PC-9 (cell line): Measurements from ENCODE around the gene SLC16A2. TPM values are rescaled to one million over a fixed set of nuclear protein-coding genes. Genes with fewer than 3 reads are reported as not detected.

Experiments used
- BruUV-seq: library from RNA; stranded (reverse); fragments of 400-500 nt; replicated peaks from 2 replicates; lab custom pipeline; 2021; lab: Mats Ljungman, UMichigan
- CTCF ChIA-PET: fragments of 300-600 bp; sonication (Branson Sonifier 250); formaldehyde crosslinking; loops from one replicate; lab custom pipeline; 2022; ENCODE audit warnings: antibody characterized with exemption; lab: Charles Lee
- POLR2A ChIA-PET: fragments of 300-600 bp; sonication (Branson Sonifier 250); formaldehyde crosslinking; loops from one replicate; lab custom pipeline; 2022; ENCODE audit warnings: antibody characterized with exemption; ENCODE audit not compliant: unreplicated experiment; lab: Charles Lee
- DNase-seq, 2 experiments: peaks; one replicate each; pipeline versions ENCODE4 v3.0.0 to v3.0.0-alpha.2; 2015 to 2022; ENCODE audit warnings: mixed read lengths in 1 of 2
- H2AFZ ChIP-seq: fragments of 200-600 bp; sonication (generic); 2 replicates; pipeline ENCODE4 v1.8.1; 2017; ENCODE audit warnings: antibody characterized with exemption
- H3F3A ChIP-seq: fragments of 200-600 bp; sonication (generic); 2 replicates; pipeline ENCODE4 v1.8.1; 2017; ENCODE audit warnings: antibody characterized with exemption, mild to moderate bottlenecking, low read depth; ENCODE audit not compliant: insufficient read depth
- H3K27ac ChIP-seq: fragments of 200-600 bp; sonication (generic); 2 replicates; pipeline ENCODE4 v1.6.1; 2016; ENCODE audit warnings: mixed run types
- H3K27me3 ChIP-seq: fragments of 200-600 bp; sonication (generic); 2 replicates; pipeline ENCODE4 v1.6.1; 2016; ENCODE audit warnings: low read depth, mixed run types; ENCODE audit not compliant: insufficient read depth
- H3K36me3 ChIP-seq: fragments of 200-600 bp; sonication (generic); 2 replicates; pipeline ENCODE4 v1.6.1; 2016; ENCODE audit warnings: low read depth, mixed run types
- H3K4me1 ChIP-seq: fragments of 200-600 bp; sonication (generic); replicated peaks from 2 replicates; pipeline ENCODE4 v1.6.1; 2016; ENCODE audit warnings: mixed run types; ENCODE audit not compliant: insufficient read depth
- H3K4me2 ChIP-seq: fragments of 200-600 bp; sonication (generic); 2 replicates; pipeline ENCODE4 v1.6.1; 2017; ENCODE audit warnings: mixed run types
- H3K4me3 ChIP-seq: fragments of 200-600 bp; sonication (generic); 2 replicates; pipeline ENCODE4 v1.6.1; 2016; ENCODE audit warnings: mixed run types
- H3K79me2 ChIP-seq: fragments of 200-600 bp; sonication (generic); 2 replicates; pipeline ENCODE4 v1.6.1; 2017; ENCODE audit warnings: low read depth, mixed run types
- H3K9me2 ChIP-seq: fragments of 200-600 bp; sonication (generic); 2 replicates; pipeline ENCODE4 v1.8.1; 2017; ENCODE audit warnings: mild to moderate bottlenecking; ENCODE audit not compliant: insufficient read depth
- H3K9me3 ChIP-seq: fragments of 200-600 bp; sonication (generic); 2 replicates; pipeline ENCODE4 v1.8.1; 2016; ENCODE audit warnings: low read depth; ENCODE audit not compliant: insufficient read depth
- H4K20me1 ChIP-seq: fragments of 200-600 bp; sonication (generic); 2 replicates; pipeline ENCODE4 v1.8.1; 2017; ENCODE audit not compliant: insufficient read depth
- EZH2 ChIP-seq: fragments of 200-600 bp; sonication (generic); IDR thresholded peaks from 2 replicates; pipeline ENCODE4 v1.8.0; 2017; ENCODE audit warnings: antibody characterized with exemption, low read depth
- intact Hi-C: fragments of 100-400 bp; cut with micrococcal nuclease; formaldehyde crosslinking; loops from one replicate; pipeline ENCODE4 v1.10.0; 2022; ENCODE audit not compliant: unreplicated experiment
- total RNA-seq: library from RNA; stranded (reverse); gene quantifications from 2 replicates; pipeline ENCODE4 v1.2.3, GENCODE V29; 2021
- TF ChIP-seq, protein P1 (sequence below): fragments of 200-600 bp; sonication (generic); conservative IDR thresholded peaks from 2 replicates; pipeline ENCODE4 v1.6.1; 2017; ENCODE audit warnings: mixed run types, antibody characterized with exemption, mild to moderate bottlenecking, moderate library complexity

Gene SLC16A2
- total RNA-seq, 1 experiment from 2014 or later = not detected

DNA sequence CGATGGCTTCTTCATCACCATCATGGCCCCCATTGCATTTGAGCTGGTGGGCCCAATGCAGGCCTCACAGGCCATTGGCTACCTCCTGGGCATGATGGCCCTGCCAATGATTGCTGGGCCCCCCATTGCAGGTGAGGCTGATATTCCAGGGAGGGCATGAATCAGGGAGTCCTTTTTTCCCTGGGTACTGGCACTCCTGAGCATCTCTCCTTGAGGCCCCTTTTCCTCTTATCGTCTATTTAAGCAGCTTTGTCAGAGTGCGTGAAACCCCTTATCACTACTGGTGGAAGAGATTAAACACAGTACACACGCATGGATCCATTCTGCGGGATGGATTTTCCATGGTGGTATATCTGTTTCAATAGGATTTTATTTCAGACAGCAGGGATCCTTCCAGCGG is 108.0 kb downstream of the SLC16A2 start:
- no peak overlapping the region for H2AFZ ChIP-seq
- POLR2A ChIA-PET = no interaction called here
- H3K27ac ChIP-seq = no peak overlapping the region
- DNase-seq = no peak
- no peak overlapping the region for H3K4me3 ChIP-seq
- CTCF ChIA-PET = no interaction called here
- BruUV-seq = no TSS peak
- H3K36me3 ChIP-seq = no peaks in the 10 kb centered on the region
- no peaks in the 10 kb centered on the region for H3F3A ChIP-seq
- no peaks in the 10 kb centered on the region for H4K20me1 ChIP-seq
- H3K4me2 ChIP-seq = no peak overlapping the region
- no peaks in the 10 kb centered on the region for H3K9me2 ChIP-seq
- TF ChIP-seq, protein P1, sequence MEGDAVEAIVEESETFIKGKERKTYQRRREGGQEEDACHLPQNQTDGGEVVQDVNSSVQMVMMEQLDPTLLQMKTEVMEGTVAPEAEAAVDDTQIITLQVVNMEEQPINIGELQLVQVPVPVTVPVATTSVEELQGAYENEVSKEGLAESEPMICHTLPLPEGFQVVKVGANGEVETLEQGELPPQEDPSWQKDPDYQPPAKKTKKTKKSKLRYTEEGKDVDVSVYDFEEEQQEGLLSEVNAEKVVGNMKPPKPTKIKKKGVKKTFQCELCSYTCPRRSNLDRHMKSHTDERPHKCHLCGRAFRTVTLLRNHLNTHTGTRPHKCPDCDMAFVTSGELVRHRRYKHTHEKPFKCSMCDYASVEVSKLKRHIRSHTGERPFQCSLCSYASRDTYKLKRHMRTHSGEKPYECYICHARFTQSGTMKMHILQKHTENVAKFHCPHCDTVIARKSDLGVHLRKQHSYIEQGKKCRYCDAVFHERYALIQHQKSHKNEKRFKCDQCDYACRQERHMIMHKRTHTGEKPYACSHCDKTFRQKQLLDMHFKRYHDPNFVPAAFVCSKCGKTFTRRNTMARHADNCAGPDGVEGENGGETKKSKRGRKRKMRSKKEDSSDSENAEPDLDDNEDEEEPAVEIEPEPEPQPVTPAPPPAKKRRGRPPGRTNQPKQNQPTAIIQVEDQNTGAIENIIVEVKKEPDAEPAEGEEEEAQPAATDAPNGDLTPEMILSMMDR = no peak
- TF ChIP-seq EZH2 = no peak
- H3K27me3 ChIP-seq = no peaks in the 10 kb centered on the region
- intact Hi-C loops = no loop called here
- H3K9me3 ChIP-seq = no peaks in the 10 kb centered on the region
- no peaks in the 10 kb centered on the region for H3K79me2 ChIP-seq
- H3K4me1 ChIP-seq = no peaks in the 10 kb centered on the region

DNA sequence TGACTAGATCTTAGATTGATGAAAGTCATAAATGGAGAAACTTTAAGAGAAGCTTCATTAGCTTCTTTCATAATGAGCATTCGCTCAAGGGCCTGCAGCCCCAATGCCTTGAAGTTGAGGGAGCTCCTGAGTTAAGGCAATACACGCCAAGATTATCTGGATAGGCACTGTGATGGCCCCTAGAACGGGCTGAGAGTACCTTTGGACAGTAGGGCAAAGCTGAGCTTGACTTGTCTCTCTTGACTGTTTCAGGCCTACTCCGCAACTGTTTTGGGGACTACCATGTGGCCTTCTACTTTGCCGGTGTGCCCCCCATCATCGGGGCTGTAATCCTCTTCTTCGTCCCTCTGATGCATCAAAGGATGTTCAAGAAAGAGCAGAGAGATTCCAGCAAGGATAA is 109.8 kb downstream of the SLC16A2 start:
- no peaks in the 10 kb centered on the region for H3K79me2 ChIP-seq
- no peak overlapping the region for H3K4me2 ChIP-seq
- intact Hi-C loops = no loop called here
- DNase-seq = no peak
- H3K4me1 ChIP-seq = no peaks in the 10 kb centered on the region
- TF ChIP-seq EZH2 = no peak
- TF ChIP-seq, protein P1 = no peak
- POLR2A ChIA-PET = no interaction called here
- H3K4me3 ChIP-seq = no peak overlapping the region
- H2AFZ ChIP-seq = no peak overlapping the region
- no peaks in the 10 kb centered on the region for H3K9me2 ChIP-seq
- no peak overlapping the region for H3K27ac ChIP-seq
- no peaks in the 10 kb centered on the region for H3K27me3 ChIP-seq
- no peaks in the 10 kb centered on the region for H3K9me3 ChIP-seq
- no TSS peak for BruUV-seq
- H3K36me3 ChIP-seq = no peaks in the 10 kb centered on the region
- CTCF ChIA-PET = no interaction called here
- H3F3A ChIP-seq = no peaks in the 10 kb centered on the region
- H4K20me1 ChIP-seq = no peaks in the 10 kb centered on the region

DNA sequence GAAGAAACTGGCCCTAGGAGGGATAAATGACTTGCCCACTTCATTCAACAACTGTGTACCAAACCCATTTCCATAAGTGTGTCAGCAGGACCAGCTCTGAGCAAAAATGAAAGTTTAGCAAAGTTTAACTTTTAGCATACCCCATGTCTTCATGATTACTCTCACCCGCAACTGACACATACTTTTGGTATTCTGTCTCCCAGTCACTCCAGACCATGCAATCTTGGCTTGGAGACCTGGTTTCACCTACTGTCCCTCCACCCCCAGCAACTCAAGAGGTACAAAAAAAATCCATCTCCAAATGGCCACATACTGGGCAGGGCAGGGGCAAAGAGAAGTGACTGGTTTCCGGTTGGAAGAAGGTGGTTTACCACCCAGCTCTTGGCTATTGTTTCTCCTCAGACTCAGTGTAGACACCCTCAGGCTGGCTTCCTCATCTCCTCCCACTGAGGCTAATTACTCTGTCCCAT is 113.3 kb downstream of the SLC16A2 start:
- Histone ChIP-seq H3F3A (no peaks in the 10 kb centered on the region), H3K9me2 (no peaks in the 10 kb centered on the region), H3K27me3 (no peaks in the 10 kb centered on the region), H2AFZ (no peak overlapping the region), H4K20me1 (no peaks in the 10 kb centered on the region), H3K27ac (no peak overlapping the region), H3K79me2 (no peaks in the 10 kb centered on the region), H3K4me2 (no peak overlapping the region), H3K4me1 (no peaks in the 10 kb centered on the region), H3K36me3 (no peaks in the 10 kb centered on the region), H3K4me3 (no peak overlapping the region), H3K9me3 (no peaks in the 10 kb centered on the region)
- DNase-seq = no peak
- no TSS peak for BruUV-seq
- CTCF ChIA-PET = no interaction called here
- POLR2A ChIA-PET = no interaction called here
- no peak for TF ChIP-seq EZH2
- TF ChIP-seq, protein P1 = no peak
- intact Hi-C loops = no loop called here
